Adrenal gland (tissue), 5 donors: ENCODE data around the gene SUPT4H1.

ENCODE experiments used
- CTCF ChIP-seq, 6 experiments: fragments of 450-650 bp in 4 of 6; fragments of 200-600 bp in 2 of 6; sonication (generic) in 1 of 6; IDR thresholded peaks; 1 replicate in 5 of 6; 2 replicates in 1 of 6; pipeline versions ENCODE4 v1.5.1 to v1.8.0; 2016 to 2021; ENCODE audit warnings: antibody characterized with exemption in 6 of 6, mild to moderate bottlenecking in 2 of 6, moderate library complexity in 1 of 6
- POLR2A ChIP-seq, 2 donors: fragments of 450-650 bp; IDR thresholded peaks; one replicate each; pipeline ENCODE4 v1.6.1; 2017; ENCODE audit warnings: antibody characterized with exemption in 2 of 2, mild to moderate bottlenecking in 2 of 2, moderate library complexity in 1 of 2
- donor health status: DM: no; HTN: no; CAD: no.

DNA sequence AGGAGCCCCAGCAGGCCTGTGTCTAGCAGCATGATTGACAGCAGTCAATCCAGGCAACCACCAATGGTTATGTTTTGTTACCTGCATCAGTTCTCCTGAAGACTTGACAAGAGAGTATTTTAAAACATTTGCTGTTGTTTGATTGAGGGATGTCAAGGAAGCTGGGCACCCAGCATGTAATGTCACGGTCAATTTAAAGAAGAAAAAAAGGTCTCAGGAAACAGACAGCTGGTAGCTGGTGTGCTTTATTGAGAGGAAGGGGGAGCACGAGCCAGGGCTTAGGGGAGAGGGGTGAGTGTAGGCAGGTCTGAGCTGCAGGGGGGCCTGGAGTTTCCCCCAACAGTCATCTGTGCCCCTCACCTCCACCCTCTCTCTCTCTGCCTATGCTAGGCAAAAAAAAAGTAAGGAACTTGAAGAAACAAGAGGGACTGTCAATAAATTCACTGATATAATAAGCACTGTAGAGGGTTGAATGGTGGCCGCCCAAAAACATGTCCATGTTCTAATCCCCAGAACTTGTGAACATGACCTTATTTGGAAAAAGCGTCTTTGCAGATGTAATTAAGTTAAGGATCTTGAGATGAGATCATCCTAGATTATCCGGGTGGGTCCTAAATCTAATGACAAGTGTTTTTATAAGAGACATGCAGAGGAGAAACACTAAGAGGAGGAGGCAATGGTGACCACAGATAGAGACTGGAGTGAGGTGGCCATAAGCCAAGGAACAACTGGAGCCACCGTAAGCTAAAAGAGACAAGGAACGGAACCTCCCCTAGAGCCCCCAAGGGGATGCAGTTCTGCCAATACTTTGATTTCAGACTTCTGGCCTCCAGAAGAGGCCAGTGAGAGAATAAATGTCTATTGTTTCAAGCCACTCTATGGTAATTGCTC lies 37.9 kb downstream of the SUPT4H1 start:
- TF ChIP-seq POLR2A (IDR thresholded peaks at IDR 0.05) (no peak), CTCF (IDR thresholded peaks at IDR 0.05) (no peak)
